Panc1 (cell line): ENCODE measurements around the gene CD276. TPM values are rescaled to one million over a fixed set of nuclear protein-coding genes. Genes with fewer than 3 reads are reported as not detected.

Experiments
- ATAC-seq: fragments of 200-7000 bp; cut with Tn5 transposase; 2 replicates; pipeline ENCODE4 v1.9.1; 2020; ENCODE audit warnings: mild to moderate bottlenecking, moderate library complexity
- BruUV-seq: library from RNA; stranded (reverse); fragments of 400-500 nt; replicated peaks from 2 replicates; lab custom pipeline; 2021; lab: Mats Ljungman, UMichigan
- CTCF ChIA-PET: fragments of 300-600 bp; sonication (Branson Sonifier 250); formaldehyde crosslinking; loops from one replicate; lab custom pipeline; 2022; ENCODE audit warnings: antibody characterized with exemption; lab: Charles Lee
- POLR2A ChIA-PET: fragments of 300-600 bp; sonication (Branson Sonifier 250); formaldehyde crosslinking; loops from one replicate; lab custom pipeline; 2022; ENCODE audit warnings: antibody characterized with exemption; lab: Charles Lee
- DNase-seq: peaks from one replicate; pipeline ENCODE4 v3.0.0-alpha.2; 2010; ENCODE audit warnings: low read depth, low spot score
- H3K27ac ChIP-seq: 2 replicates; pipeline ENCODE4 v1.5.1; 2011; ENCODE audit warnings: mild to moderate bottlenecking, low read length, inconsistent platforms
- H3K27me3 ChIP-seq: fragments of 200-500 bp; sonication (Bioruptor generic); 2 replicates; pipeline ENCODE4 v1.6.0; 2014; ENCODE audit warnings: low read length, inconsistent platforms; ENCODE audit not compliant: control insufficient read depth, insufficient read depth
- H3K36me3 ChIP-seq: fragments of 200-500 bp; sonication (Bioruptor generic); 2 replicates; pipeline ENCODE4 v1.5.1; 2014; ENCODE audit warnings: inconsistent platforms, mild to moderate bottlenecking, low read length, moderate library complexity; ENCODE audit not compliant: control insufficient read depth, insufficient read depth
- H3K4me1 ChIP-seq: 2 replicates; pipeline ENCODE4 v1.5.1; 2011; ENCODE audit warnings: inconsistent platforms, mild to moderate bottlenecking, low read length, moderate library complexity; ENCODE audit not compliant: control insufficient read depth, insufficient read depth
- H3K4me3 ChIP-seq, 2 experiments: 2 replicates each; pipeline ENCODE4 v1.5.1; 2011 to 2012; ENCODE audit warnings: low read depth in 2 of 2, low read length in 2 of 2, mild to moderate bottlenecking in 2 of 2, inconsistent platforms in 1 of 2, moderate library complexity in 1 of 2
- H3K9me3 ChIP-seq: fragments of 200-500 bp; sonication (Bioruptor generic); 2 replicates; pipeline ENCODE4 v1.5.1; 2014; ENCODE audit warnings: low read depth, mild to moderate bottlenecking, inconsistent platforms, low read length, moderate library complexity; ENCODE audit not compliant: control insufficient read depth, insufficient read depth
- POLR2AphosphoS5 ChIP-seq: IDR thresholded peaks from 2 replicates; pipeline ENCODE4 v1.6.1; 2012; ENCODE audit warnings: mild to moderate bottlenecking, low read depth, low read length, moderate library complexity
- SIN3A ChIP-seq: IDR thresholded peaks from 2 replicates; pipeline ENCODE4 v1.6.1; 2012; ENCODE audit warnings: low read depth, mild to moderate bottlenecking, low read length, moderate library complexity, borderline replicate concordance; ENCODE audit not compliant: insufficient read depth
- TCF7L2 ChIP-seq: IDR thresholded peaks from 2 replicates; pipeline ENCODE4 v1.6.1; 2011; ENCODE audit warnings: mild to moderate bottlenecking, low read depth, low read length, inconsistent platforms
- in situ Hi-C: cut with HindIII; loops from 2 replicates; pipeline ENCODE4 v1.10.0; 2016; ENCODE audit warnings: low sequenced_read_pairs, low pct_unique_long_range_greater_than_20kb
- intact Hi-C: fragments of 100-400 bp; cut with micrococcal nuclease; formaldehyde crosslinking; loops from one replicate; pipeline ENCODE4 v1.10.0; 2022; ENCODE audit not compliant: unreplicated experiment
- total RNA-seq: library from RNA; stranded (reverse); gene quantifications from one replicate; pipeline ENCODE4 v1.2.1, GENCODE V29; 2021; ENCODE audit not compliant: unreplicated experiment
- TF ChIP-seq, protein P1 (sequence below): fragments of 450-650 bp; IDR thresholded peaks from 2 replicates; pipeline ENCODE4 v1.5.1; 2017; ENCODE audit warnings: mild to moderate bottlenecking
- TF ChIP-seq, protein P2 (sequence below), 2 experiments: IDR thresholded peaks; 2 replicates each; pipeline ENCODE4 v1.6.1; 2011 to 2012; ENCODE audit warnings: low read depth in 2 of 2, control low read depth in 1 of 2, low read length in 1 of 2, mild to moderate bottlenecking in 1 of 2, moderate library complexity in 1 of 2; ENCODE audit not compliant: insufficient read depth in 1 of 2

Gene CD276
- total RNA-seq, 1 experiment from 2014 or later, result 99.1 TPM

GRCh38 chr15:73750438-73750837, 66.3 kb downstream of the CD276 start:
- Histone ChIP-seq H3K27ac (no peak overlapping the region), H3K9me3 (no peaks in the 10 kb centered on the region), H3K4me3 (no peak overlapping the region), H3K36me3 (no peaks in the 10 kb centered on the region), H3K27me3 (no peaks in the 10 kb centered on the region; the same call in 1 of the 2 replicates), H3K4me1 (peaks cover 11% of the 10 kb centered on the region; the same call in 1 of the 2 replicates)
- ChIA-PET POLR2A (no interaction called here), CTCF (no interaction called here)
- no TSS peak for BruUV-seq
- intact Hi-C loops, result no loop called here
- in situ Hi-C loops, result no loop called here
- DNase-seq, result no peak
- TF ChIP-seq, protein P1, sequence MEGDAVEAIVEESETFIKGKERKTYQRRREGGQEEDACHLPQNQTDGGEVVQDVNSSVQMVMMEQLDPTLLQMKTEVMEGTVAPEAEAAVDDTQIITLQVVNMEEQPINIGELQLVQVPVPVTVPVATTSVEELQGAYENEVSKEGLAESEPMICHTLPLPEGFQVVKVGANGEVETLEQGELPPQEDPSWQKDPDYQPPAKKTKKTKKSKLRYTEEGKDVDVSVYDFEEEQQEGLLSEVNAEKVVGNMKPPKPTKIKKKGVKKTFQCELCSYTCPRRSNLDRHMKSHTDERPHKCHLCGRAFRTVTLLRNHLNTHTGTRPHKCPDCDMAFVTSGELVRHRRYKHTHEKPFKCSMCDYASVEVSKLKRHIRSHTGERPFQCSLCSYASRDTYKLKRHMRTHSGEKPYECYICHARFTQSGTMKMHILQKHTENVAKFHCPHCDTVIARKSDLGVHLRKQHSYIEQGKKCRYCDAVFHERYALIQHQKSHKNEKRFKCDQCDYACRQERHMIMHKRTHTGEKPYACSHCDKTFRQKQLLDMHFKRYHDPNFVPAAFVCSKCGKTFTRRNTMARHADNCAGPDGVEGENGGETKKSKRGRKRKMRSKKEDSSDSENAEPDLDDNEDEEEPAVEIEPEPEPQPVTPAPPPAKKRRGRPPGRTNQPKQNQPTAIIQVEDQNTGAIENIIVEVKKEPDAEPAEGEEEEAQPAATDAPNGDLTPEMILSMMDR, result no peak
- no peak for TF ChIP-seq TCF7L2
- TF ChIP-seq, protein P2, sequence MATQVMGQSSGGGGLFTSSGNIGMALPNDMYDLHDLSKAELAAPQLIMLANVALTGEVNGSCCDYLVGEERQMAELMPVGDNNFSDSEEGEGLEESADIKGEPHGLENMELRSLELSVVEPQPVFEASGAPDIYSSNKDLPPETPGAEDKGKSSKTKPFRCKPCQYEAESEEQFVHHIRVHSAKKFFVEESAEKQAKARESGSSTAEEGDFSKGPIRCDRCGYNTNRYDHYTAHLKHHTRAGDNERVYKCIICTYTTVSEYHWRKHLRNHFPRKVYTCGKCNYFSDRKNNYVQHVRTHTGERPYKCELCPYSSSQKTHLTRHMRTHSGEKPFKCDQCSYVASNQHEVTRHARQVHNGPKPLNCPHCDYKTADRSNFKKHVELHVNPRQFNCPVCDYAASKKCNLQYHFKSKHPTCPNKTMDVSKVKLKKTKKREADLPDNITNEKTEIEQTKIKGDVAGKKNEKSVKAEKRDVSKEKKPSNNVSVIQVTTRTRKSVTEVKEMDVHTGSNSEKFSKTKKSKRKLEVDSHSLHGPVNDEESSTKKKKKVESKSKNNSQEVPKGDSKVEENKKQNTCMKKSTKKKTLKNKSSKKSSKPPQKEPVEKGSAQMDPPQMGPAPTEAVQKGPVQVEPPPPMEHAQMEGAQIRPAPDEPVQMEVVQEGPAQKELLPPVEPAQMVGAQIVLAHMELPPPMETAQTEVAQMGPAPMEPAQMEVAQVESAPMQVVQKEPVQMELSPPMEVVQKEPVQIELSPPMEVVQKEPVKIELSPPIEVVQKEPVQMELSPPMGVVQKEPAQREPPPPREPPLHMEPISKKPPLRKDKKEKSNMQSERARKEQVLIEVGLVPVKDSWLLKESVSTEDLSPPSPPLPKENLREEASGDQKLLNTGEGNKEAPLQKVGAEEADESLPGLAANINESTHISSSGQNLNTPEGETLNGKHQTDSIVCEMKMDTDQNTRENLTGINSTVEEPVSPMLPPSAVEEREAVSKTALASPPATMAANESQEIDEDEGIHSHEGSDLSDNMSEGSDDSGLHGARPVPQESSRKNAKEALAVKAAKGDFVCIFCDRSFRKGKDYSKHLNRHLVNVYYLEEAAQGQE (IDR thresholded peaks at IDR 0.05; ENCODE audit: insufficient read depth in 1 of 2, low read depth in 2 of 2, low read length in 1 of 2), result no peak
- no peak for TF ChIP-seq POLR2AphosphoS5
- no peak for TF ChIP-seq SIN3A
- ATAC-seq, result no peak

GRCh38 chr15:73750951-73751350, 66.8 kb downstream of the CD276 start:
- CTCF ChIA-PET, result no interaction called here

More at GRCh38 chr15:73750951-73751350, 66.8 kb downstream of the CD276 start:
- TF ChIP-seq, protein P2 (IDR thresholded peaks at IDR 0.05; ENCODE audit: insufficient read depth in 1 of 2, low read depth in 2 of 2, low read length in 1 of 2), result no peak
- TF ChIP-seq, protein P1, result no peak
- TF ChIP-seq SIN3A (no peak), POLR2AphosphoS5 (no peak), TCF7L2 (no peak)
- Histone ChIP-seq H3K4me3 (no peak overlapping the region), H3K27ac (no peak overlapping the region), H3K9me3 (no peaks in the 10 kb centered on the region), H3K27me3 (no peaks in the 10 kb centered on the region; the same call in 1 of the 2 replicates), H3K4me1 (peaks cover 11% of the 10 kb centered on the region; the same call in 1 of the 2 replicates), H3K36me3 (no peaks in the 10 kb centered on the region)
- no TSS peak for BruUV-seq
- intact Hi-C loops (no loop called here), in situ Hi-C loops (no loop called here)
- POLR2A ChIA-PET, result no interaction called here
- no peak for DNase-seq
- ATAC-seq, result no peak
